Measurements from ENCODE around the gene SRRD.
"Not testable (repeated sequence)": the region's sequence is repeated elsewhere in the genome, so short reads cannot be mapped to it uniquely, and the experiment has no call there.

SRRD gene, protein sequence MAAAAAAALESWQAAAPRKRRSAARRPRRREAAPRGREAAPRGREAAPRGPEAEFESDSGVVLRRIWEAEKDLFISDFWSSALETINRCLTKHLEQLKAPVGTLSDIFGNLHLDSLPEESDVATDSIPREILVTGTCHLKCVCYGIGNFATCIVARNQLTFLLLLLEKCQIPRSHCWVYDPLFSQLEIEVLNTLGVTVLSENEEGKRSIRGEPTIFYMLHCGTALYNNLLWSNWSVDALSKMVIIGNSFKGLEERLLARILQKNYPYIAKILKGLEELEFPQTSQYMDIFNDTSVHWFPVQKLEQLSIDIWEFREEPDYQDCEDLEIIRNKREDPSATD

DNA sequence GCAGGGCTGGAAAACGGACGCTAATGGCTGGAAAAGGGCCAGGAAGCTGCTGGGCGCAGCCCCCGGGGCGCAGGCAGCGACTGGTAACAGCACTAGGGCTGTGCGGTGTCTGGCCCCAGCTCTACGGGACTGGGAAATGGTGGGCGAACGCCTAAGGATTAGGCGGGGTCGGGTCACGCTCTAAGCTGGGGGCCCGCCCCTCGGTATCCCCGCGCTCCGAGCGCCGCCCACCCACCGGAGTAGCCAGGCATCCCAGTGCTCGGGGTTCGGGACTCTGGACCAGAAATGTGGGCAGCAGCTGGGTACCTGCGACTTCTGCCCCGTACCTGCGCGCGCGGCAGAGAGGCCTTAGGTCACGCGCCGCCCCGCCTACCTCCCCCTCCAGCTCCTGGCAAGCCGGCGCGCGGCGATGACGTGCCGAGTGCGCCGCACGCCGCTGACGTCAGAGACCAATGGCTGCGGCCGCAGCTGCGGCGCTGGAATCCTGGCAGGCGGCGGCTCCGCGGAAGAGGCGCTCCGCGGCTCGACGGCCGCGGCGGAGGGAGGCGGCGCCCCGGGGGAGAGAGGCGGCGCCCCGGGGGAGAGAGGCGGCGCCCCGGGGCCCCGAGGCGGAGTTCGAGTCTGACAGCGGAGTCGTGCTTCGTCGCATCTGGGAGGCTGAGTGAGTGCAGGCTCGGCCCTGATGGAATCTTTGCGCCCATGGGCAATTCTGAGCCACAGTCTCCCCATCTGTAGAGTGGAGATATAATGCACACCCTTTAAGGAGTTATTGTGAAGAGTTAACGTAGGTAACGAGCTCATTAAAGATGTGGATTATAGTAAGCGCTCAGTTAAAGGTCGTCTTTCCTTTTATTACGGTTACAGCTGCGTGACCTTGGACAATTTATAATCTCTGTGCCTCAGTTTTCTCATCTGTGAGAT lies at the start of gene SRRD, which contains the start of gene HPS4:
Gene SRRD (plus strand): TSS at position 439 of the 921 bp plus-strand sequence. CDS start 14 bp downstream, at position 453.
Gene HPS4 (minus strand): TSS at position 345 of the 921 bp plus-strand sequence. CDS start 2,021 bp downstream, outside the sequence.
- DNase-seq (ENCODE audit: low spot score): peak; percentile 97

DNA sequence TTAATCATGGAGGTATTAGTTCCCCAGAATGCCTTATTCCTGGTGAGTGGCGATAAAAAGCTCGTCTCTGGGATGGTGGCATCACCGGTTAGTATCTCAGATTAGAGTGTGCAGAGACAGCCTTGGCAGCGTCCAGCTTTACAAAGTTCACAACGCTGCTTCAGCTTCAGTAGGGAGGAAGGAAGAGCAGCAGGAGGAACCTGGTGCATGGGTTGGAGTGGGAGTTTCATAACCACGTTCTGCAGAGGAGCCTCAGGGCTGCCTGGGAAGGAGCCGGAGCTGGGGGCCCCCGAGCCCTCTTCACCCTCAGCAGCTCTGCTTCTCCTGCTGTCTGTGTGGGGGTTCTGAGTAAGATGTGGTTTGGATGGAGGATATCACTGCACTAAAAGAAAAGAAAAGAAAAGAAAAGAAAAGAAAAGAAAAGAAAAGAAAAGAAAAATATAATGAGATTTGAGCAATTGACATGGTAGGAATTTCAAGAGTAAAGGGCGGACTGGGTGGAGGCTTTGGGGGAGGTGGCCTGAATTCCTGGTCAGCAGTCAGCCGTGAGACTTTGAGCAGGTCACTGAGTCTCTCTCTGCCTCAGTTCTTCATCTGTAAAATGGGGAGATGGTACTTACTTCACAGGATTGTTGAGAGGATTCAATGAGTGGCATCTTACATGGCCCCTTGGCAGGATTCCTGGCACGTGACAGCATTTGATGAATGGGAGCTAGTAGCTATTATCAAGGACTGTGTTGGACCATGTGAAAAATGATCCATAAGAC lies 48.2 kb upstream of the SRRD start:
- DNase-seq (ENCODE audit: low spot score): no peak

DNA sequence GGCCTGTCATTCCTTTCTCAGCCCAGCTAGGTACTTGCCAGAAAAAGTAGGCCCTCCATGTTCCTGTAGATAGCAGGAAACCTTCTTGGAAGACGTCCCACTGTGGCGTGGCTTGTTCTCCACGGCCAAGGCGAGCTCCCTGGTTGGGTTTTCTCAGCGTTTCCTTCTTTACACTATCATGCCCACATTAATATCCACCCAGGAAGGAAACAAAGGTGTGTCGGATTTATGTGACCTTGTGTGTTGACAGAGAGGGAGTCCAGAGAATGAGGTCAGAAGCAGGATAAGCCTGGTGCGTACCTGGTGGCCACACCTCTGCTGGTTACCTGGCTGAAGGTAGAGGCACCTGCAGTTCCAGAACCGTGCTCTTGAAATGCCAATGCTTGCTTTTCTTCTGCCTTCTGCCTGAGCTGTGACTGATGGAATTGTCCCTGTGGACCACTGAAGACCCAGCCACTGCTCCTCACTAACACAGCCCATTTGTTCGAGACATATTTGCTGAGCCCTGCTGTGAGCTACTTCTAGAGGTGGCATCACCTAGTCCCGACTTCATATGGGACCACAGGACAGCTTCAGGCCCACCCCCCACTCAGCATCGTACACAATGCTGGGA lies 46.7 kb upstream of the SRRD start:
- no peak for DNase-seq (ENCODE audit: low spot score)

DNA sequence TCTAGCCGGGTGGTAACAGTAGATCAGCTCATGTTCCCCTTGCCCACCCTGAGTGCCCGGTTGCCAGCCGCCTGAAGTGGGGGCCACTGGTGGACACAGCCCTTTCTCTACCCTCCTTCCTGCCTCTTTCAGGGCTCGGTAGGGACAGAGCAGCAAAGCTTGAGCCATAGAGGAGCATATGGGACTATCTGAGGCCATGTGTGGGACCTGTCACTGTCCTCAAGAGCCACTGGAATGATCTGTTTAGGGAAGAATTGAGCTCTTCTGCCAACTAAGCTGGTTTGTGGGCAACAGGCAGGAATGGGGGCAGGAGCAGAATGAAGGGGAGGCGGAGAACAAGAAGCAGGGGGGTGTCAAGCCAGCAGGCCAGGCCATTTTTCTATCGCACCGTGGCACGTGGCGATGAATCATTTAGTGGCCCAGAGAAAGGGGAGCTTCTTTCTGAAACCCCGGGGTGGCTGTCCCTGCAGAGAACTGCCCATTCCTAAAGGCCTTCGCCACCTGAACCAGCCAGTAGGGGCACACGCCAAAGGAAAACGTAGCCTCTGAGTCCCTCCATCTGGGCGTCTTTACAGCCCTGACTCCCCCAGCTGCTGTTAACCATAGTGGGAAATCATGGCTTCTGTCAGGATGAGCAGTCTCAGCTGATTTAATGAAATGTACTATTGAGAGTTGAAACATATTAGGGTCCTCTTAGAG lies 45.8 kb upstream of the SRRD start:
- DNase-seq (ENCODE audit: low spot score): no peak

DNA sequence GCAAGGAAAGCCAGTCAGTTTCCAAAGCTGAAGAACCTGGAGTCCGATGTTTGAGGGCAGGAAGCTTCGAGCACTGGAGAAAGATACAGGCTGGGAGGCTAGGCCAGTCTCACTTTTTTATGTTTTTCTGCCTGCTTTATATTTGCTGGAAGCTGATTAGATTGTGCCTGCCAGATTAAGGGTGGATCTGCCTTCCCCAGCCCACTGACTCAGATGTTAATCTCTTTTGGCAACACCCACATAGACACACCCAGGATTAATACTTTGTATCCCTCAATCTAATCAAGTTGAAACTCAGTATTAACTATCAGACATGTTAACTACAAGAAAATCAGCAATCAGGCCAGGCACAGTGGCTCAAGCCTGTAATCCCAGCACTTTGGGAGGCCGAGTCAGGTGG lies 44.9 kb upstream of the SRRD start:
- not testable (repeated sequence) for DNase-seq (ENCODE audit: low spot score)

DNA sequence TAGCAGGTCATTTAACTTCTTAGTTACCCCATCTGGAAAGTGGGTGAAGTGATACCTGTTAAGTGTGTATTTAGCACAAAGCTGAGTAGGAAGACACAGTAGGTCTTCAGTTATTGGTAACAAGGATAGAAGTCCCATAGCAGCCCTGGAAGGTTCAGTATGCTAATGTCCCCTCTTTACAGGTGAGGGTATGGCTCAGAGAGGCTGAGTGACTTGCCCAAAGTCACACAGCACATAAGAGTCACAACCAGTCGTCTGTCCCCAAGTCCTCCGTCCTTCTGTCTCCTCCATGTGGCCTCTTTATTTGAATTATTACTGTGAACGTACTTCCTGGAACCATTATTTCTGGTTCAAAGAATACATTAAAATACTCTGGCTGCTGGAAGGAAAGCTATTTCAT lies 44.1 kb upstream of the SRRD start:
- DNase-seq (ENCODE audit: low spot score): no peak

DNA sequence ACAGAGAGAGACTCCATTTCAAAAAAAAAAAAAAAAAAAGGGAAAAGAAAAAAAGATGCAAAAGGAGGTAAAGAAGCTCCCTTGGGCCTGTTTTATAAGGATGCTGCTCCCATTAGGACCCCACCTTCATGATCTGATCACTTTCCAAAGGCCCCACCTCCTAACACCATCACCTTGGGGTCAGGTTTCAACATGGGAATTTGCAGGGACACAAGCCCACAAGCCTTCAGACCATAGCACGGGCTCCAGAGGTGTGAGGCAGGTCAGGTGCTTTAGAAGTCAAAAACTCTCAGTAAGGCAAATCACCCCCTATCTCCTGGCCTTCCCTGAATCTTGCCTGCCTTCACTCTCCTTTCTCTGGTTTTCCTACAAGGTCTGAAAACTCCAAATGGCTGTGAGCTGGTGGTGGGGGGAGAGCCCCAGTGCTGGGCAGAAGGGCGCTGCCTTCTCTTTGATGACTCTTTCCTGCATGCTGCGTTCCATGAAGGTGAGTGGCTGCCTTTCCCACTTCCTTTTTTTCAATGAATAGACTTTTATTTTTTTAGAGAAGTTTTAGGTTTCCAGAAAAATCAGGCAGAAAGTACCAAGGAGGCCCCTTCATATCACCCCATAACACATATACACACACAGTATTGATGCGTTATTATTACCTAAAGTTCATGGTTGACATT lies 41.5 kb upstream of the SRRD start:
- no peak for DNase-seq (ENCODE audit: low spot score)

DNA sequence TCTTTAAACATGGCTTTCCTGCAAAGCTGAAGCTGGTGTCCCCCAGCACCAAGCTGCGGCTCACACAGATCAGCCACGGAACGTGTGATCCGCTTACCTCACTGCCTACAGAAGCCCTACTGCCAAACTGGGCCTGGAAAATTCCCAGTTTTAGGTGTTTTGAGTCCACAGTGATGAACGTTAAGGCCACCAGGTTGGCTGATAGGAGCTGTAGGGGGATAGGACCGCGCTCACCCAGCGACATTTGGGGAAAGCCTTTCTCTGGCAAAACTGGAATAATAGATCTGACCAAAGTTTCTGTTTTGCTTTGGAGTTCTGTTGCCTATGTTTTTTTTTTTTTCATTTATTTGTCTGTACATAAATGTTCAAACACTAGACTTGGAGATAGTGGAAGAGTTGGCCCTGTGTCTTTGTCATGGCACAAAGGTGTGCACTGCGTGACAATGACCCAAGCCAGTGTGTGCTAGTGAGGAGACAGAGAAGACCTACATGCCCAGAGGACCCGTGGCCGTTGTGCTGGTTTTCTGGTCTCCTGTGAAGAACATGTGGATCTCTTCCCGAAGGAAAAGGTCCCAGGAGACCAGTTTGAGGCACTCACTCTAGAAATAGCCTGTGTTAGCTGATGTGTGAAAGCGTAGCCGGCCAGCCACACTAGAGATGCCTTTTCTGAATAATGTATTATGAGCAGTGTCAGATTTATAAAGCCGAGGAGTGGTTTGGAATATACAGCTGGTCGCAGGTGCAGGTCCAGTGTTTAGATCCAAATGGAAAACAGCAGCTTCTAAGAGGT lies 39.6 kb upstream of the SRRD start:
- DNase-seq (ENCODE audit: low spot score): no peak

DNA sequence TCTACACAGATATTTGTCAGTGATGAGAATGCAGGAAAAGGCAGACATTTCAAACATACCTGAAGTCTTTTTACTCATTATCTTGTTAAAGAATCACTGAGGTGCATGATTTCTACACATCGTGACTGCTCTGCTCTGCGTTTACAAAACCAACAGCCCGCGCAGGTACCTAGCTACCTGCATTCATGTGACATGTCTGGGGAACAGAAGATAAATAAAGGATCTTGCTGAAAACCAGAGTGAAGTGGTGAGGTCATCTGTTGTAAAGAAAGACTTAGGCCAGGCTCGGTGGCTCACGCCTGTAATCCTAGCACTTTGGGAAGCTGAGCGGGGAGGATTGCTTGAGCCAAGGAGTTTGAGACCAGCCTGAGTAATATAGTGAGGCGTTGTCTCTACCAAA lies 38.9 kb upstream of the SRRD start:
- DNase-seq (ENCODE audit: low spot score): no peak

DNA sequence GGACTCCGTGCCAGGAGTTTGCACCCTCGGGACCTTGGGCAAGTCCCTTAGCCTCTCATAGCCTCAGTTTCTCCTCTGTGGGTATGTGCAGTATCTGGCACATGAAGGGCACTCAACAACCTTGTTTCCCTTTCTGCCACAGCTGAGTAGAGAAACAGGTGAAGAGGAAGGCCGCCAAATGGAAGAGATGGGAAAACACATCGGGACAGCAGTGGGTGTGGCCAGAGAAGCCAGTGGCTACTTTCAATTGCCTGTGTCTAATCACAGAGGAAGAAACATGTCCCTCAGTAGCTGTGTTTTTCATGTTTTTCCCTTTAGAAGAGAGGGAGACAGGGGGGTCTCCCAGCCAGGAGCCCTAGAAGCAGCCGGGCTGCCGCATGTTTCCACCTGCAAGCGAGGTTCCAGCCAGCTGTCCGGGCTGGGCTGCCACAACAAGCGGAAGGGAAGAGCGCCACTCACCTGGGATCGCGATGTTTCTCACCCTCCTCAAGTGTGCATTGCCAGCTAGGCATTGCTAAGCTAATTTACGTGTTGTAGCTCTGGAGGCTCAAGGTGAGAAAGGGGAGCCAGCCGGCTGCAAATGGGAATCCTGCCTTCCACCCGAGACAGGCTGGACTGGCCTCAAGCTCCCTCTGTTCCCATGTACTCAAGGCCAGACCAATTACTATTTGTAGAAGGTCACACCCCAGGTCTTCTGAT lies 38.0 kb upstream of the SRRD start:
- DNase-seq (ENCODE audit: low spot score): no peak

DNA sequence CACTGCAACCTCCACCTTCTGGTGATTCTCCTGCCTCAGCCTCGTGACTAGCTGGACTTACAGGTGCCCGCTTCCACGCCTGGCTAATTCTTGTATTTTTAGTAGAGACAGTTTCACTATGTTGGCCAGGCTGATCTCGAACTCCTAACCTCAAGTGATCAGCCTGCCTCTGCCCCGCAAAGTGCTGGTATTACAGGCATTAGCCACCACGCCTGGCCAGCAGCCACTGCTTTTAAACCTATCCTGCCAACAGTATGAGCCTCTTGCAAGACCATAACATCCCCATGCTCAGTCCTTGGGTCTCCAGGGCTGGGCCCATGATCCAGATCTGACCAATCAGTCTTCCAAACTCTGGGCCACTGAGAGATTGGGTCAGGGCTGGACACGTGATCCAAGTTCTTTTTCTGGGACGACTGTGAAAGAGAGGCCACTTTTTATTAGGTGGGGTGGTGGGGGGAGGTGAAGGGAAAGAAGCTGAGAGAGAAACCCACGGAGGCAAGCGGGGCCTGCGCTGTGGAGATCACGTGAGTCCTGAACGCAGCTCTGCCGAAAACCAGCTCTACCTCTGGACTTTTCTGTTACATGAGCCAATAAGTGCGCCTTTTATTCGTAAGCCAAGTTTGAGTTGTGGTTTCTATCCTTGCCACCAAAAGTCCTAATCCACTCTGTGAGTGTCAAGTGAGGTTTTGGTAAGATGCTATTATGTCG lies 36.7 kb upstream of the SRRD start:
- no peak for DNase-seq (ENCODE audit: low spot score)

DNA sequence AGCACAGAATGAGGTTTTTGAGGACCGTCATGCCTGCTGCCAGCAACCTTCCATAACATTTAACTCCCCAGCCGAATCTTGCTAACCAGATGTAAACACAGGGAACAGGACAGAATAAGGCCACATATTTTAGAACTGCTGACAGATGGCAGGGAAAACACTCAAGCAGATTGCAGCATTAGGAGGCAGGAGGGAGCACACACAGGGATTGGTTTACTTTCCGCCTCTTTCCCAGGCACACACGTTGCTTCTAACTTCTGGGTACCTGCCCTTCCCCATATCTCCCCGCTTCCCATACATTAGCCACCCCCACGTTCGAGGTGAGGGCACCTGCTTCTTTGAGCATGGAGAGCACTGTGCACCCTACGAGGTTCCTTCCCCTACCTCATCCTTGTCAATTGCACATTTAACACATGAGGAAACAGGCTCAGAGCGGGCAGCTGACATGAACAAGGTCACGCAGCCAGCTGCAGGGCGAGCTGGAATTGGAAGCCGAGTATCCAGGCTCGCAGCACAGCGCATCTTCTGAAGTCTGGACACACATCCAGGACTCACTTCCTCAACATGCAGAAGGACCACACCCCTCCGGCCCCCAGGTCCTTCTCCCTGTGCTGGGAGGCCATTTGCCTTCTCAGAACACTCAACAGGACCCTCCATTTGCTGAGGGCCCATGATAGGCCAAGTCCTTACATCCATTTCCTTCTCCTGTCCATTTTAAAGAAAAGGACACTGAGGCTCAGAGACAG lies 35.9 kb upstream of the SRRD start:
- DNase-seq (ENCODE audit: low spot score): no peak

DNA sequence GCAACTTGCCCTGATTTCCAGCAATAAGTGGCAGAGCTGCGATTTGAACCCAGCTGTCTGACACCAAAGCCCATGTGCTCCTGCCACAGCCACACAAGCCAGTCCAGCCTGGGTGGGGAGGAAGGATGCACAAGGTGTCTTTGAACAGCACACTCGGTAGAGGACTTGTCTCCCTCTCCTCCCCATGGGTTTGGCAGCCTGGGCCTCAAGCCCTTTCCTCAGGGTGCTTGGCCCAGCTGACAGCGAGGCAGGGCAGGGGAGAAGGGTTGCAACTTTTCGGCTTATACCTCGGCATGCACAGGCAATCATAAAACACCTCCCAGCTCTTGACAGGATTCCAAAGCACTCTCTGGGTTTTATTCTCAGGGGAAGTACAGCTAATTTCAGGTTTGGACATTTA lies 35.3 kb upstream of the SRRD start:
- DNase-seq (ENCODE audit: low spot score): no peak

DNA sequence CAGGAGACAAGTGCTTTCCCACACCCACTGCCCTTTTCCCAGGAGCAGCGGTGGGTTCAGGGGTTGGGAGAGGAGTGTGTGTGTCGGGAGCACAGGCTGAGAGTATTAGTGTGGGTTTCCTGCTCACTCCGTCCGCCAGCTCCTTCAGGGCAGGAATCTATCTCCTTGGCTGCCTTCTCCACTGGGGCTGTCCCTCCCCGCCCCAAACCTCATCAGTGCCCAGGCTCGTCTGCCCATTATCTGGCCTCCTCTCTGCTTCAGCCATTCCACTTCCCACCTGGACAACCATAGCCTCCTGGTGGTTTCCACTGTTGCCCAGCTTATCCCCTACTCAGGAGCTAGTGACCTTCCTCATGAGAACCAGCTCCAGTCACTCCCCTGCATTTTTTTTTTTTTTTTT lies 34.7 kb upstream of the SRRD start:
- DNase-seq (ENCODE audit: low spot score): no peak

DNA sequence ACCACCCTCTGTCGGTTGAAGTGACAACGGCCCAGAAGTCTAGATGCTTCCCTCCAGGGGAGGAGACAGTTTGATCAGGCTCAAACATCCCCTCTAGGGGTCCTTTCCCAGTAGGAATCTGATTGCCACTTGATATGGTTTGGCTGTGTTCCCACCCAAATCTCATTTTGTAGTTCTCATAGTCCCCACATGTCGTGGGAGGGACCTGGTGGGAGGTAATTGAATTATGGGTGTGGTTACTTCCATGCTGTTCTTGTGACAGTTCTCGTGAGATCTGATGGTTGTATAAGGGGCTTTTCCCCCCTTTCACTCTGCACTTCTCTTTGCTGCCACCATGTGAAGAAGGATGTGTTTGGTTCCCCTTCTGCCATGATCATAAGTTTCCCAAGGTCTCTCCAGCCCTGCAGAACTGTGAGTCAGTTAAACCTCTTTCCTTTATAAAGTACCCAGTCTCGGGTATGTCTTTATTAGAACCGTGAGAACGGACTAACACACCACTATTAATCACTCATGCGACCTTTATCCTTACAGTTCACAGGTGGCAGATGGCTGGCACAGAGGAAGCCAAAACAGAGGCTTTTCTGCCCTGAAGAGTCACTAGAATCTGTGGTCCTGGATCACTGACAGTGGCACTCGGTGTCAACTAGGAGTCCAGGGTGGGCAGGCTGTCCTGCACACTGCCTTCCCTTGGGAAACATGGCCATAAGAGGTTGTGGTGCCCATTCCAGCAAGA lies 33.1 kb upstream of the SRRD start:
- no peak for DNase-seq (ENCODE audit: low spot score)

DNA sequence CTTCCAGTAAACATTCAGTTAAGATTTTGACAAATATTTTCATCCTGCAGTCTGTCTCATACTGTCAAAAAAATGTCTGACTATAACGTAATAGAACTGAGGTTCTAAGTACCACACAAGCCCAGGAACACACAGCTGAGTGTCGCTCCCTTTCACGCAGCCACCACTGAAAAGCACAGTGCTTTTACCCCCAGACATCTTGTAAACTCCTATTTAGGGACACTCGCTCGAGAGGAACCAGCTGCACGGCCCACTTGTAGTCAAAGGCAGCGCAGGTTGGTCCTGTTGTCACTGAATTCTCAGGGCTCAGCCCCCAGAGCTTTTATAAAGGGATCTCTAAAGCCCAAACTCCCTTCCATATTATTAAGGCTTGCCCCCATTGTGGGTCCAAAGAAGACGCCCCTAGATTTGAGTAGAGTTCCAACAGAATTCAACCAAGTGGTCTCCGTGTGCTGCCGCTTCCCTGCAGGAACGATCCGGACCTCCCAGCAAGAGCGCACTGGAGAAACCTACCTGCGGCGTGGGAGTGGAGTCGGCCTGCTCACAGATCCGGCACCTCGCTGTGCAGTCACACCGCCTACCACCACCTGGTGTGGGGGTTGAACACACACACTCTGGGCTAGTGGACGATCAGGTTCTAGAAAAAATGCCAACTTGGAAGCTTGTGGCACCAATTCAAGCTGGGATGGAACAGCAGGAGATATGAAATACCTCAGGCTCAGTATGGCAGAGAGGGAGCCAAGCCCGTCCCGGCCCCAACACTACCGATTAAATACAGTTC lies 31.3 kb upstream of the SRRD start:
- DNase-seq (ENCODE audit: low spot score): no peak

All from GM03348 (cell line).